22Rv1 (cell line): ENCODE measurements around the gene APBB2.

Experiments used
- CTCF ChIP-seq: fragments of 450-650 bp; IDR thresholded peaks from 2 replicates; pipeline ENCODE4 v1.5.1; 2017; ENCODE audit warnings: mild to moderate bottlenecking
- ZFX ChIP-seq: fragments of 450-650 bp; IDR thresholded peaks from 2 replicates; pipeline ENCODE4 v1.6.1; 2017; ENCODE audit warnings: antibody characterized with exemption, borderline replicate concordance

GRCh38 chr4:40838742-40839141, 375.6 kb downstream of the APBB2 start:
- TF ChIP-seq CTCF: no peak
- no peak for TF ChIP-seq ZFX
